ENCODE measurements around the gene SLC35F3. TPM values are rescaled to one million over a fixed set of nuclear protein-coding genes. Genes with fewer than 3 reads are reported as not detected.

Gene SLC35F3
- total and polyA plus RNA-seq, 9 of the 15 experiments (the other 6 are each of a cell fraction or from before 2014, with no cell fraction given) = 0.04 to 0.07 (median 0.04) TPM; not detected in 6

- Histone ChIP-seq H3K36me3 (ENCODE audit: control insufficient read depth, insufficient read depth, low read length) (no peaks in the 10 kb centered on the region), H3K9ac (ENCODE audit: insufficient read depth in 1 of 2, low read depth in 2 of 2, low read length in 2 of 2) (no peak overlapping the region), H3K9me1 (ENCODE audit: control insufficient read depth, insufficient read depth, low read length) (no peaks in the 10 kb centered on the region), H3K4me1 (replicated peaks in 1 of 2; ENCODE audit: control insufficient read depth in 2 of 2, insufficient read depth in 2 of 2, low read length in 2 of 2) (no peaks in the 10 kb centered on the region), H3K4me2 (ENCODE audit: insufficient read depth, low read length) (no peak overlapping the region), H2AFZ (ENCODE audit: low read depth, low read length) (no peak overlapping the region), H3K4me3 (no peak overlapping the region), H3K27ac (ENCODE audit: extremely low read depth, low read depth, low read length) (no peak overlapping the region), H3K79me2 (ENCODE audit: control insufficient read depth, insufficient read depth, low read length) (no peaks in the 10 kb centered on the region), H3K9me3 (replicated peaks; ENCODE audit: control insufficient read depth, insufficient read depth, low read depth, low read length) (no peaks in the 10 kb centered on the region), H3K27me3 (ENCODE audit: control insufficient read depth in 2 of 2, insufficient read depth in 2 of 2, low read length in 2 of 2) (no peaks in the 10 kb centered on the region; a peak in 1 of 5 replicates), H4K20me1 (replicated peaks; ENCODE audit: control insufficient read depth, insufficient read depth, low read length) (no peaks in the 10 kb centered on the region)
- in situ Hi-C loops (cut with MboI) = no loop called here
- ChIA-PET POLR2A (no interaction called here), CTCF (ENCODE audit: low intra/inter-chr PET ratio) (no interaction called here)
- intact Hi-C loops (cut with micrococcal nuclease) = no loop called here
- no peak for DNase-seq (ENCODE audit: extremely low read depth in 1 of 4, low spot score in 3 of 4)
- no peak for ATAC-seq
- FAIRE-seq = no peak
- BruUV-seq (replicated peaks) = no TSS peak
- 0% methylated on average over 3 of the region's 3 CpGs for WGBS (ENCODE audit: insufficient coverage, low coverage, missing lambda C conversion rate)
- TF ChIP-seq ZNF324 (CRISPR knock-in tag; IDR thresholded peaks at IDR 0.05) (no peak), SRSF3 (IDR thresholded peaks at IDR 0.05; ENCODE audit: insufficient read depth, low read length) (no peak), SUPT5H (IDR thresholded peaks at IDR 0.05) (no peak), HNRNPK (IDR thresholded peaks at IDR 0.05; ENCODE audit: low read depth, low read length, poor library complexity, severe bottlenecking) (no peak), CBX8 (IDR thresholded peaks at IDR 0.05; ENCODE audit: borderline replicate concordance, extremely low read depth, low read depth, low read length, poor library complexity, severe bottlenecking) (no peak), ZBTB43 (CRISPR knock-in tag; IDR thresholded peaks at IDR 0.05) (no peak), RB1 (IDR thresholded peaks at IDR 0.05; ENCODE audit: low read depth) (no peak), ZBTB11 (CRISPR knock-in tag; IDR thresholded peaks at IDR 0.05) (no peak), ZNF561 (CRISPR knock-in tag; conservative IDR thresholded peaks at IDR 0.05) (no peak), ESRRB (CRISPR knock-in tag; IDR thresholded peaks at IDR 0.05; ENCODE audit: borderline replicate concordance) (no peak), ADNP (tag; IDR thresholded peaks at IDR 0.05) (no peak), ELK1 (CRISPR knock-in tag; IDR thresholded peaks at IDR 0.05) (no peak), FOXP1 (CRISPR knock-in tag; IDR thresholded peaks at IDR 0.05) (no peak), U2AF2 (optimal IDR thresholded peaks at IDR 0.05; ENCODE audit: low read depth, low read length) (no peak), DLX4 (CRISPR knock-in tag; IDR thresholded peaks at IDR 0.05) (no peak), MYC (IDR thresholded peaks at IDR 0.05; ENCODE audit: low read depth, low read length) (no peak), MYC (CRISPR knock-in tag; IDR thresholded peaks at IDR 0.05; ENCODE audit: borderline replicate concordance, low read depth) (no peak)
Observed at GRCh38 chr1:234014208-234014607, 109.7 kb downstream of the SLC35F3 start.

Measured in K562 (cell line).